T-helper 9 cell (primary cell): ENCODE results near the gene EYA3.

Experiments
- DNase-seq: peaks from one replicate; pipeline ENCODE4 v3.0.0-alpha.2; 2020

EYA3 gene

GRCh38 chr1:27936370-27936769, 152.0 kb downstream of the EYA3 start:
- DNase-seq, result no peak

DNA sequence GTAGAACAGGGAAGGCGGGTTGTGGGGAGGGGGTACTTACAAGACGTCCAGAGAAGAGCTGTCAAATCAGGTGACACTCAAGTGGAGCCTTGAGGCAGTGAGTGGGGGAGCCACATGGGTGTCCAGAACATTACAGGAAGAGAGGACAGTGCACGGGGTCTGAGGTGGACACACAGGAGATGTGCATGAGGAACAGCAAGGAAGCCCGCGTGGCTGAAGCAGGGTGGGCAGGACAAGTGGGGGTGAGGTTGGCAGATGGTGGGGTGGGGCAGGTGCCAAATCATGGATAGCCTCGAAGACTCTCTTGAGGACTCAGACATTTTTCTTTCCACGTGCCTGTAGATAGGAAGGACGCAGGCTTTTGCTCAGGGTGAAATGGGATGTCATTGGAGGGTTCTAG, 152.7 kb downstream of the EYA3 start:
- no peak for DNase-seq

- no peak for DNase-seq
Measured at GRCh38 chr1:27934818-27935549, 153.4 kb downstream of the EYA3 start, which contains the start of gene SMPDL3B. TSS of gene SMPDL3B (plus strand) at chr1:27935000. CDS start at chr1:27935184, 184 bp downstream.

DNA sequence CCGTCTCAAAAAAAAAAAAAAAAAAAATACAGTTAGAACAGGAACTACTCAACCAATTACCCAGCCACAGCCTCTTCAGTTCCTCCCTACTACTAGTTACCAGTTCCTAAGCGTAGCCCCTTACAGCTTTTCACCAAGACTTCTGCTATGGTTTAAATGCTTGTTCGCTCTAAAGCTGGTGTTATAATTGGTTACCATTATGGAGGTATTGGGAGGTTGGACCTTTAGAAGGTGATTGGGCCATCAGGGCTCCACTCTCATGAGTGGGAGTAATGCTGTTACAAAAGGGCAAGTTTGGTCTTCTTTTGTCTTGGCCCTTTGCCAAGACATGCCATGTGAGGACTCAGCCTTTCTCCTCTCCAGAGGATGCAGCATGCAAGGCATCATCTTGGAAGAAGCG, 156.7 kb downstream of the EYA3 start:
- no peak for DNase-seq

- DNase-seq, result no peak
Measured at GRCh38 chr1:27931184-27931583, 157.2 kb downstream of the EYA3 start.

DNA sequence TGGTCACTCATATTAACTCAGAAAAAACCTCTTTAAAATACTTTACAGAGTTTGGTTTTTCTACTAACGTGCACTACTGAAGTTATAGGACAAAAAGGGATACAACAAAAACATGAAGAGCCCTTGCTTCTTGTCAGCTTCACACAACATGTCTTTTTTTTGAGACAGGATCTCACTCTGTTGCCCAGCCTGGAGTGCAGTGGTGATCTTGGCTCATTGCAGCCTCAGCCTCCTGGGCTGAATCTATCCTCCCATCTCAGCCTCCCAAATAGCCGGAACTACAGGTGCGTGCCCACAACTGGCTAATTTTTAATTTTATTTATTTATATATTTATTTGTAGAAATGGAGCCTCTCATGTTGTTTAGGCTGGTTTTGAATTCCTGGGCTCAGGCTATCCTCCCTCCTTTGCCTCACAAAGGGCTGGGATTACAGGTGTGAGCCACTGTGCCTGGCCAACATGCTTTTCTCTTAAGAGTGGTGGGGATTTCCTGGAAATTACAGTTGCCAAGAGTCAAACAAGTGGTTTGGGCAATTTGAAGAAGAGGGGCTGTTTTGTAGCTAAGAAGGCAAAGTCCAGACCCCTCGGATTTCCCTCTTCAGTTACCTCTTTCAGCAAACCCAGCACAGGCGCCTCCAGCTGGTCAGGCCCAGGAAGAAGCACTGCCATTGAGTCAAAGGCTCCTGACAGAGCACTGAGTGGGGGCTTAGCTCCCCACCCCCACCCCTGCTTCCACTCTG, 160.0 kb downstream of the EYA3 start:
- no peak for DNase-seq

DNA sequence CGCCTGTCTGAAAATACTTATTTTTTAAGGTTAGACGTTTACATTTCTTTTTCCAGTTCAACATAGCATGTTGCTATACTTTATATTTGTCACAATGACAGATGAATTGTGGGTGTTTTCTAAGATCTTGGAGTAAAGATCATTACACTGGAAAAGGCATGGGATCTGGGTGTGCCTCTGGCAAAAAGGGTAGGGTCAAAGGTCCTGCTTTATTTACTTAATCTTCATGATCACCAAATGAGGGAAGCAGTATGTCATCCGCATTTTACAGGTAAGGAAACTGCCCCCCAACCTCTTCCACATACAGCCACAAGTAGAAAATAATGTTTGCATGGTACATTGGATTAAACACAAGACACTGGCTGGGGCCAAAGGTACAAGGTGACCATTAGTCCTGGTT, 166.1 kb downstream of the EYA3 start:
- no peak for DNase-seq
